NCI-H510A treated with DMSO at 0.1 percent for 48 hours (cell line): ENCODE results near the gene MGP.

Experiments used
- DNase-seq: peaks from one replicate; lab custom pipeline; 2025; lab: John Stamatoyannopoulos, UW

The MGP gene

DNA sequence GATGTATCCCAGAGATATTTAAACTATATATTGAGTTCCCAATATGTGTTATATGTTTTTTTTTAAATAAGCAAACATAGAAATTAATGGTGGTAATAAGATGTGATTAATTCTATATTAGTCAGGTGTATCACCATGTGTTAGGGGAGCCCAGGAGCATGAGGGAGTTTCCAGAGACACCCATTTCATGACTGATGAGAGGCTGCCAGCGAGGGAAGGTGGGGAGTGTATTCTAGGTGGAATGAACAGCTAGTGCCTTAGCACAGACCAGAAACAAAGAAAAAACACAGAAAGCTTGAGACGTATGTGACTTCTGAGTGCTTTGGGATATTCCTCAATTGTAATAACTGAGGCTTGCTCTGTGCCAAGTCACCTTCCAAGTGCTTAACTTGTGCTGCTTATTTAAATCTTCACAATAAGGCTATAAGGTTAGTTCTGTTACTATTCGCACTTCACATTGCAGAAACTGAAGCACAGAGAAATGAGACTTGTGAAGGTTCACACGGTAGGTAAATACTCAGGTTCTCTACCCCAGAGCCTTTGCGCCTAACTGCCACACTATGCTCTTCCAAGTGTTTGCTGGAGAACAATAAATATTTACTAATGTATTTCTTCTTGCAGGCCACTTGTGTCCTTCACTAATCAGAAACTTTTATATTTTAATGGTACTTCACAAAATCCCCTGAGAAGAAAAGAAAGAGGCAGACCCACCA, 17.9 kb upstream of the MGP start:
- peak; percentile 6 for DNase-seq

DNA sequence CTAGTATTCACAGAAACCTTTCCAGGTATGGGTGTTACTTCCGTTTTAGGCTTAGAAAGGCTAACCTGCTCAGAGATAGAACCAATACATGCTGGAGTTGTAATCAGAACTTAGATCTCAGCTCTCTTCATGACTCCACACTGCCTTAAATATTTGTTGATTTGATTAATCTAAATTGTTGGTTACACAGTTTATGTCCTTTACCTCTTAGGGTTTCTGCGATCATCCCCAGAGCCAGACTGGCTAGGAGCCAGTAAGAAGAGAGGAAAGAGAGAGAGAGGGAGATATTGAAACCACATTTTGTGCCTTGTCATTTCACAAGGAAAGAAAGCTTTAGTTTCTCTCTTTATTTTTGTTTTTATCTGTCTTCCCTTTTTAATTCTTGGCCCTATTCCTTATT, 16.8 kb upstream of the MGP start:
- no peak for DNase-seq

DNA sequence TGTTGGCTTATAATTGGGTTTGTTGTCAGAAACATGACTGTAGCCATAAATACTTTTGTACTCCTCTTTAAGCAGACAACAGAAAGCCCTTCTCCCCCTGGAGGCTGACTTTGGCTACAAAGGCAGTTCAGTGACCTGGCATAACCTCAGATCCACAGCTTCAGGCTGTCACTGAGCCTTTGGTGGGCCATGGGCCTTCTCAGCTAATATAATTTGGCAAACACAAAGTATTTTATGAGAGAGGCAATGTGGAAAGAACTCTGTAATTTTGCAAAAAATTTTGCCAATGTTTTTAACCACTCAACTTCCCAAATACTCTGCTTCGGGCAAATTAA, 15.5 kb upstream of the MGP start:
- DNase-seq: no peak

DNA sequence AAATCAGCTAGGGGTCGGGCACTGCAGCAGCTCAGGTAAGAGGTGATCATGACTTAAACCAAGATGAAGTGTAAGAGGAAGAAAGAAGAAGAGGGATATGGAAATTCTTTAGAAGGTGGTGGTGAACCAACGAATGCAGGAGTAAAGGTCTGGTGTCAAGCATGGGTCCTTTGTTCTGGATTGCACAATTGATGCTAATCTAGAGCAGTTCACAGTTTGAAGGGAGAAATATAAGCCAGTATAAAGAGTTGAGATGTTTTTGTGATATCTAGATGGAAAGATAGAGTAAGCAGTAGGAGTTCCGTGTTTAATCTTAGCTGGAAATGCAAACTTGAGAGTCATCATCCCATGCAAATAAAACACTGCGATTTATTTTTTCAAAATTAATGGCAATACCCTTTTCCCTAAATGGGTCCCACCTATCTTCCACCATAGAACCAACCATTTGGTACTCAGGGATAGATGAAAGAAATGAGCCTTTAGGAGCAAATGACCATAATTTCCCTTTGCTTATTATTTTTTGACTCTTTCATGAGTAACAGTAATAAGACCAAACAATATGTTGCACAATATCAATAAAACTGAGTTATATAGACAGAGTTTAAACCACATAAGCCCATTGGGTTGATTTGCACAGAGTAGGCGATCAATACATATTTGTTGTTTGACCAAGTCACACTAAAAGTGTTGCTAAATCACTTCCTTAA, 15.0 kb upstream of the MGP start:
- DNase-seq: no peak

DNA sequence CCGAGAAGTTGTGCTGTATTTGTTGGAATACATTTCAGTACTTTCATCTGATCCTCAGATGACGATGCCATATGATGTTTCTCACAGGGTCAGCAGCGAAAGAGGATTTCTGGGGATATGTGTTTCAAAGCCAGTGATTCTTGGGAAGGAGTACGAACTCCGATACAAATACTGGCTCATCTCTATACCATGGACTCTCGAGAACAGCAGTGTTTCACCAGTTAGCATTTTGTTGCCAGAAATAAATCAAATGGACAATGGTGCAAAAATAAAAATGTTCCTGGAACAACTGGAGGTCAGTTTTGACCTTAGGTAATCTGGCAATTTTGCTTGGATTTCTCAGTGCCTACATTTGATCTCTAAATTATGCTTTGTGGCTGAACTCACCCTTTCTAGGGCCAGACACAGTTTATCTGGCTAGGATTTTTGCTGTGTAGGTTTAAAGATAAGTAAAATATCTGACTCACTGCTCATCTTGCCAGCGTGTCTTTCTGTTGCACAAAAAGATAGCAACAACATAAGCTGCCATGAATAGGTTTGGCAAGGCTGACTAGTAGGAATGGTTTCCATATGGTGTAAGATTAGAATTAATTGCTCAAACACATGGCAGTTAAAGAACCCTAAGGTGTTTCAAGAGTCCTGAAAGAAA, 11.0 kb upstream of the MGP start:
- DNase-seq: no peak

DNA sequence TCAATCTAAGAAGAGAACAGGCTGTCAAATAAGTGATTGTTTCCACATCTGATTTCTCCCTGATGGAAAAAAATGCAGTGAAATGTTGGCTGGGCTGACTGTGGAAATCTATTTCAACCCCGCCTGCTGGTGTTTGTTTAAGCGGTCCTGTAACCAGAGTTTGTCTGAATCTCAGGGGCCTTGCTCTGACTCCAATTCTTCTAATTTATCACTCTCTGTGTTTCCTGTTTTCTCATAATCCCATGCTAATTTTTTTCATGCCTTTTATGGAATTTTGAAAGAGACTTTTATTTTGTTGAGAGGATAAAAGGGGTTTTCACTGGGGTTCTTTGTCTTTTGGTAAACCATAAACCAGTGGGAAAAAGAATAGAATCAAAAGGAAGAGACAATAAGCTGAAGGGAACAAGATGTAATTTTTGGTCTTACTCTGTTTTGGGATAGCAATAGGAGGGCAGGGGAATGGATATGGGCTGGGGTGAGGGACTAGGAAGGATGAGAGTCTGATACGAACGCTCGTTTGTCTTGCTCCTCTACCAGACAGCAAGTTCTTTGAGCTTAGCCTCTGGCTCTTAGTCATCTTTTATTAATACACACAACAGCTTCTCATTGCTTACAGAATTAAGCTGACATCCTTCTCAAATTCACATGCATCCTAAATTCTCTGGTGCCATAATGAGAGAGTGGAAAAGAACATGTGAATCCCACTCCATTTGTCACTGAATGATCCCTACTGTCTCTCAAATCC, 8.0 kb upstream of the MGP start:
- no peak for DNase-seq

DNA sequence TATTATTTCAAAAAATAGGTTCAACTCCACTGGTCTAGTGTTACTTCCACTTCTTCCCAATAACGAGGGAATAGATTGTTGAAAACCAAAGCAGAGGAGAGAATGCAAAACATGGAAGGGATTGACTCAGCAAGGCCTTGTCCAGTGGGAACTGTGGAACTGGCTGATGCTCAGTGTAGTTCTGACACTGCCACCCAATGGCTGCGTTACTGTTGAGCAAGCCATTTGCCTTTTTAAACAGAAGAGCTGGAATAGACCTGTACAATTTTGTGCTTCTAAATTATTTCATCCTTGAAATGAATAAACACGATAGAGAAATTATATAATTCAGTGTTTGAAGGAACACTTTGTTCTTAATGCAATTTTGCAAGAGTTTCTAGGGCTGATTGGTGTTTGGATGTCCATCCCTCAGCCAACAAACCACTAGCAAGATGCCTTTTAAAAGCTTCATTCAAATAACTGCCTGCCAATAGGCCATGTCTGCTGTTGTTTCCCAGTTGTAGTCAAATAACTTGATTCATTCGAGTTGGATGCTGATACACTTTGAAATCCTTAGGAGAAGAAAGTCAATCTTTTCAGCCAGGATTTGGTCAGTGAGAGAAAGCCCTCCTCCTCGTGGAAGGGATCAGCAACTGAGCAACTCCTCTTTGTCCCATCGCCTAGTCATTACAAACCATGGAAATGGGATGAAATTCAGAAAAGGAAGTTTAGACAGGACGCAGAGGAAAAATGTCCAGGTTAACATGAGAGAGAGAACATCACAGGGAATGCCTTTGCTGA, 7.3 kb upstream of the MGP start:
- DNase-seq: no peak

DNA sequence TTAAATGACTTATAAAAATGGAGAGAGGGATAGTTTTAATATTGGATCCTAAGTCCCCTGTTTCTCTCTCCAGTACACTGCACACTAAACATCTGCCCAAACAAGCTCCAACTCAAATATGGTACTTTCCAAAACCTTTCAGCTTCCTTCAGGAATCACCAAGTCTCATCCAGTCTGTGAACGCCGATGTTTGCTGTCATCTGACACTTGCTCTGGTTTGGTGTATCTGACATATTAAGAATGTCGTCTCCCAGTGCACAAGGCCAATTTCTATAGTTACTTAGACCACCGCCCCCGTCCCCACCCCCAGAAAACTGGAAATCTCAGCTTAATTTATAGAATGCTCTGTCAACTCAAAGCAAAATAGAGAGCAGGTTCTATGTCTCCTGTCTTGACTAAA, 5.0 kb upstream of the MGP start:
- DNase-seq: no peak

DNA sequence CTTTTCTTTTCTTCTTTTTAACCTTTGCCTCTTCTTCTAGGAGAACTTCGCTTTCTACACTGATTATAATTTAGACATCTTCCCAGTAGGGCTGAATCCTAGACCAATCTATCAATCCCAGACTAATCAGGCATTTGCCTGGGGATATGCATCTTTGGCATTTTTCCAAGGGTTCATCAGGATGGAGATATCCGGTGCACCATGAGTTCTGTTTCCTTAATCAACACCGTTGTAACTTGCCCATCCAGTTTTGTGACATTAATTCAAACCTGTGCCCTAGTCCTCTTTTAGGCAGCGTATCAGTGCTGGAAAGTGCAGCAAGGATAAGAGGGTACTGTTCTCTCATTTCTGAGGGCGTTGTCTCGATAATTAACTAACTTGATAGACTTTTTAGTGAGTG, 617 bp upstream of the MGP start:
- DNase-seq: peak; percentile 80

DNA sequence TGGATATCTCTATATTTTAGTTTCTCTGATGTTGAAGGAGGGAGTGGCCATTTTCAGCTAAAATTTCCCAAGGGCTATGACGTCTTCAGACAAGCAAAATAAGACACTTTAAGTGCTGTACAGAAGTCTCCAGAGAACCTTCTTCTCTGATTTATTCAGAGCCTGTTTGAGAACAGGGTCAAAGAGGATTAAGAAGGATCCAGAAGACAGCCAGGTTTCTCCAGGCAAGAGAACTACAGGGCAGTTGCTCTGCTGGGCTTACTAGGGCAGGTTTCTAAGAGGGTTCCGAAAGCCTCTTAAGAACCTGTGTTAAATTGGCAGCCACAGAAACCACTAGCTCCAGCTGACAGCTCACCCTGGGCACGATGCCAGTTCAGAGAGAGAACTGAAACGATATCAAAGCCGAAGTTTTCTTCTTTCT, 1.2 kb downstream of the MGP start:
- DNase-seq: peak; percentile 60

DNA sequence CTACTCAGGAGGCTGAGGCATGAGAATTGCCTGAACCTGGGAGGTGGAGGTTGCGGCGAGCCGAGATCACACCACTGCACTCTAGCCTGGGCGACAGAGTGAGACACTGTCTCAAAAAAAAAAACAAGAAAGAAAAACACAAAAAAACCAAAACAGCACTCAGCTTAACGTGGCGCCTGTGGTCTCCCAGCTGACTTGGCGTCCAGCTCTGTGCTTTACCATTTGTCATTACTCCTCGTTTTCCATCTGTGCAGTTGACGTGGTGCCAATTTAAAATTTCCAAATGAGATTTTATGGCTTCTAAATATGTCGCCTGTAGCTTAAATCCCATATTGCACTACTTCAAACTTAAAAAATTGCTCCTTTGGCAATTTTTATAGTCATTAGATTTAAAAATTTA, 2.0 kb downstream of the MGP start:
- DNase-seq: no peak

DNA sequence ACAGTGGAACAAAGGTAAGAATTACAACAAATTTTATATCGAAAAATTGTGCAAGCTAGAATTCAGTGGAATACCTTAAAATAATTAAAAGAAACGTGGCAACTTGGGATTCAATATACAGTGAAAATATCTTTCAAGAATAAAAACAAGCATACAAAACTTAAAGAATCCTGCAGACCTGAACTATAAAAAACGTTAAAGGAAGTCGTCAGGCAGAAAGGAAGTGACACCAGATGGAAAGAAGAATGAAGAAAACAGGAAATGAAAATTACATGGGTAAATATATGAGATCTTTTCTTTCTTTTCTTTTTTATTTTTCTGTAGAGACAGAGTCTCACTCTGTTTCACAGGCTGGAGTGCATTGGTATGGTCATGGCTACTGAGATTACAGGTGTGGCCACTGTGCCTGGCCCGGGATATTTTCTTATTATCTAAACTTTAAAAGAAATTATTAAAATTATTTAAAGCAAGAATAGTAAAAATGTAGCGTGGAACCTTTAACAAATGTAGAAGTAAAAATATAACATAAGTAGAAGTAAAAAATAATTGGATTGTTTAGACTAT, 4.7 kb downstream of the MGP start:
- no peak for DNase-seq

DNA sequence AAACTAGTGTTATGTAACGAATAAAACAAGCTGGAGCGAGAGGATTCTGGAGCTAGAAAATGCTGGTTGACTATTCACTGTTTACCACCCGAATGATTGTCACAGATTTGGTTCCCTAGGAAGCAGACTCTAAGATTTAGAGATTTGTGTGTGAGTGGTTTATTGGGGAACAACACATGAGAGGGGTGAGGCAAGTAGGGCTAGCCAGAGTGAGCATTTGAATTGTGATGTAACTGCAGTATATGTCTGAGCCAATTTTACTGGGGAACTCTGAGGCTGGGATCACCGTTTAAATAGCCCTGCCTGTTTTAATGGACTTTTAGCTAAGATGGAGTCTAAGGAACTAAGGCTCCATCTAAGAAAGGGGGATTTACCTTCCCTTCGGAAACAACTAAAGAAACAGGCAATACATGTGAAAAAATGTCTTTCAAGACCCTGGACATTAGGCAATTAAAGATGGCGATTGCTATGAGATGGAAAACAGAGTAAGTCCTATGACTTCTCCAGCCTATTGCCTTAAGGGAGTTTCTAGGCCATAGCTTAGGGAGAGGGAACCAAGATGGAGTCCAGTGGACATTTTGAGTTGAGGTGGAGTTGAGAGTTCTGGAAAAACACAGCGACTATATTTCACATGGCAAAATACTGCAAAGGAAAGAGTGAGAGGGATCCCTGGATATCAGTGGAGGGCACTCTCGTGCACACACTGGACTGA, 6.3 kb downstream of the MGP start:
- no peak for DNase-seq

DNA sequence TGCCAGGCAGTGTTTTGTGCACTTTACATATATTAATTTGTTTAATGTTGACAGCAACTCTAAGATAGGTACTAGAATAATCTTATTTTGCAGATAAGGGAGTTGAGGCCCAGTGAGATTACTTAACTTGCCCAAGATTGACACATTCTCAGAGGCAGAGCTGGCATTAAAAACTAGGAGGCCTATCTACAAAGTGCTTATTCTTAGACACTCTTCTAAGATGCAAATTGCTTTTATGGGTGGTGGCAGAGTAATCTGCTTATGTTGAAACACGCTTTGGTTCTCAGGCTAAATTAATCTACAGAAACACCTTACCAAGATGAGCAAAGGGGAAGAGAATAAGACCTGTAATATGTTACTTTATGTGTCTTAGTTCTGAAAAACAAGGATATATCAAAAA, 7.2 kb downstream of the MGP start:
- no peak for DNase-seq

DNA sequence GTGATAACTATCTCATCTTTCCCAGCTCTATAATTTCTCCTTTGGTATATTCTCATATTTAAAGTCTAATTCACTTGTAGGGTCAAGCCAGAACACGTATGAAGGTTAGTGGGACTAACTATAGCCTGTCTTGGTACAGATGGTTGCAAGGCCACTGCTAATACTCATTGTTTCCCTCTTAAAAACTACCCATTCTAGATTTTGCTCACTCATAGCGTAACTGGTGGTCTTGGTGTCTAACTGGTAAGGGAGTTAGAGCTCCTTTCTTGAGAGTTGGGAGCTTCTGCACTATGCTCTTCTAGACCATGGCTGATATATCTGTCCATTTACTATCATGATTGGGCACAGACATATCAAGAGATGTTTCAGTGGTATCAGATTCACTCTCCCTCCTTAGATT, 8.8 kb downstream of the MGP start:
- DNase-seq: no peak

DNA sequence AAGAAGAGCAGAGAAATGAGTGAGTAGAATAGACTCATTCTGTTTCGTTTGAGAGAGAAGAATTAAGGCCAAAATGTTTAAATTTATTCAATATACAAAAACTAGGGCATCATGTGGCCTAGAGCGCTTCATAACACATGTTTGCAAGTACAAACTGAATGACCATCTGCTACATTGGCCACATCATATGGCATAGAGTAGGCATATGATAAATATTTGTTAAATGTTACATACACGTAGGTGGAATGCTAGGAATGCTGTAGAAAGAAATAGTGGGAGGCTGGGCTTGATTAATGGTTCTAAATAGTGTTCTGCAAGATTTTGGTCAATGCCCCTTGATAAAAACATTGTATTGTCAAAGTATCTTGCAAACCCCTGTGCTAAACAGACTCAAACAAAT, 10.8 kb downstream of the MGP start:
- DNase-seq: no peak

DNA sequence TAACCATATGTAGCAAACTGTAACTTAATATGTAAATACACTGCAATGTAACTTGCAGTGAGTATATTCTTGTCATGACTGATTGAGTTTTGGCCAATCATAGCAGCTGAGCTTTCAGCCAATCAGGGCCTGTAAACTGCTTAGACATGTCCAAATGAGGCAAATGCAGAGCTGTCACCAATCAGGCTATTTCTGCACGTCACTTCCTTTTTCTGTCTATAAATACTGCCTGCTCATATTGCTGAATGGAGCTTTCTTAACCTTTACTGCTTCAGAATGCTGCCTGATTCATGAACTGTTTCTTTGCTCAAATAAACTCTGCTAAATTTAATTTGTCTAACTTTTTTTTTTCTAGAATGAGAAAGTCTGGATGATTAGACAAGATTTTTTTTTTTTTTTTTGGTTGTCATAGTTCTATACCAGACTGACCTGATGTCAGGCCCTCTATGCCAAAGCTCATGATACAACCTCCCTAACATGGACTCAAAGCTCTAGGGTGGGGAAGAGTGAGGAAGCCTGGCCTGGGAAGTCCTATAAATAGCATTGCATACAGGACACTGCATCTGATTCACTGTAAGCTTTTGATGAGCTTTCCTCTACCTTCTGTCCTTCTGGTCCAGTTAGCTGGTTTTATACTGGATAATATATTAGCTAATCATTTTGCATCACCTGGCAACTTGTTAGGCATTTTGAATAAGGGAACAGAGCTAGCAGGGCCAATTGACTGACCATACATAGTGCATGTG, 12.0 kb downstream of the MGP start:
- no peak for DNase-seq

DNA sequence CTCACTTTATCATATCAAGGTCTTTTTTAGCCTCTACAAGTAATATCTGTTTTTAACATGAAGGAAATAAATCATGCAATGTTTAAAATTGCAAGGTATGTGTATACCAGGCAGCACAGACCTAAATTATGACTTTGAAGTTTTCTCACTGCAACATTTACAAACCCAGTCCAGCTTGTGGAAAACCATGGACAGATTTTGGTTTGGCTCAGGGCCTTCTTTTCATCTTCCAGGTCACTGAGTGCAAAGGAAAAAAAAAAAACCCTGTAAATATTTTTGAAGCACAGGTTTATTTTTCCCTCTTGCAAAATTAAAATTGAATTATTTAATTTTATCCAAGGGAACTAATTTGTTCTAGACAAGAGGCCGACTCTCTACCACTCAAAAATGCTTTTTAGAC, 13.8 kb downstream of the MGP start:
- no peak for DNase-seq

DNA sequence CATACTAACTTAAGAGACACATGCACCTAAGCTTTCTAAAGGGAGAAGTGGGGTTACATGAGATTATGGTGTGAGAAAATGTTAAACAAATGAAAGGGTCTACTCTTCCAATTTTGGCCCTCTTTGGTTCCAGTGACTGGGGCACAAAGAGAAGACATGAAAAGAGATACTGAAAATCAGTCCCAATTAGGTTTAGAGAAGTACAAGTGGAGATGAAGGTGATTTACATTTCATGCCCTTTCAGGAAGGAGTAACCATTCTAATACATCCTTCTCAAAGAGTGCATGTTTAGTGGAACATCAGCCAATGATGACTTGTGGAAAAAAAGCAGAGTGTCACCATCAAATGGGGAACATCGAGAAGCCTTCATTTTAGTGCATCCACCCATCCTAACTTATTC, 14.4 kb downstream of the MGP start:
- DNase-seq: no peak

DNA sequence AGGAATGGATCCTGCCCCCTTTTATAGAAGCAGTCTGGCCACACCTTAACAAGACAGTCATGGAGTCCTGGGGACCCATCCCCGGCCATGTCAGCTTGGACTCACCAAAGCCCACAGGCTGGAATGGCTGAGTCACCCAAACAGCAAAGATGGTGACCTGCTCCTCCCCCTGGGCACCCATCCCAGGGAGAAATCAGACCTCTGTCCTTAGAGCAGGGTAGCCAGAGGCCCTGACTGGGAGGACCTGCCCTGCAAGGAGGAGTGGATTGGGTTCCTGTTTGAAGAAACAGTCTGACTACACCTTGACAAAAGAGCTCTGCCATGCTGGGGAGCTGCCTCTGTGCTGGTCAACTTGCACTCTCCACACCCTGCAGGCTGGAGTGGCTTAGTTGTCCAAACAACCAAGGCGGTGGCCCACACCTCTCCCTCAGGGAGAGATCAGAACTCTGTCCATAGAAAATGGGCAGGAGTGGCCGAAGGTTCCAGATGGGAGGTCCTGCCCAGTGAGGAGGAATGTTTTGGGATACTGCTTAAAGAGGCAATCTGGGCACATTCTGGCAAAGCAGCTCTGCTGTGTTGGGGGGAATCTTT, 16.6 kb downstream of the MGP start:
- DNase-seq: no peak
